Erythroblast (primary cell): ENCODE data around the gene DPP9.

Experiments
- GATA1 ChIP-seq: IDR thresholded peaks from 2 replicates; pipeline ENCODE4 v1.6.1; 2011; ENCODE audit warnings: low read depth, mild to moderate bottlenecking, control low read depth, low read length, moderate library complexity
- POLR2A ChIP-seq: IDR thresholded peaks from 2 replicates; pipeline ENCODE4 v1.6.1; 2011; ENCODE audit warnings: mild to moderate bottlenecking, low read length

DNA sequence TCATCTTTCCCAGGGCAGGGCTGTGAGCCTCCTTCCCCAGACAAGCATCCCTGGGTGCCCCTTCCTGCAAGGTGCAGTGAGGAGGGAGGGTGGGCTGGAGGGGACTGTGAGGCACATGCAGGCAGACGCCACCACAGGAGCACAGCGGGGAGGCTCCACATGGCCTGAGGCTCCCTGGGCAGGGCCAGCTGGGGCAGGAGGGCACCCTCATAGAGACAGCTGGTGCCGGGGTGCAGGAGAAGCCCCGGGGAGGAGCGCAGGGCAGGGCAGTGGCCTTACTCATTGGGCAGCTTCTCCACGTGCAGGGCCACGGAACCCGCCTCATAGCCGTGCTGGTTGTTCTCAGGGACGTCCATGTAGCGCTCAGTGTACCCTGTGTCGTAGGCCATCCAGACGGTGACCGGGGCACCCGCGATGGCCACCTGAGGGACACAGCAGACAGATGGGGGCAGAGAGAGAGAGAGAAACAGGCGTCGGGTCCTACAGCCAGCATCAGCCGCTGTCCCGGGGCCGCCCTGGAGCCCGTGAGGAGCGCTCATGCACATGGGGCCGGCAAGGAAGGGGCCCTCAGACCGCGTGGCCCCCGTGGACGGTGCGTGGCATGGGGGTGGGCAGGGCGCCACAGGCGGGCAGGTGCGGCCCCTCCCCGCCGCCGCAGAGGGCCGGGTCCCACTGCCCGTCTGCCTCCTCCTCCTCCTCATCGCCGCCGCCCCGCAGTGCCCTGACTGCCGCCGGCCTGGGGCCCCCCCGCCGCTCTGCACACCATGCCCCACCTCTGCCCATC, 41.0 kb downstream of the DPP9 start:
- TF ChIP-seq POLR2A: no peak
- no peak for TF ChIP-seq GATA1
